AG08395 (cell line): ENCODE data around the gene TXNDC2.

ENCODE experiments used
- DNase-seq: peaks from one replicate; pipeline ENCODE4 v3.0.0; 2012; ENCODE audit warnings: mixed read lengths, low spot score

TXNDC2 gene

DNA sequence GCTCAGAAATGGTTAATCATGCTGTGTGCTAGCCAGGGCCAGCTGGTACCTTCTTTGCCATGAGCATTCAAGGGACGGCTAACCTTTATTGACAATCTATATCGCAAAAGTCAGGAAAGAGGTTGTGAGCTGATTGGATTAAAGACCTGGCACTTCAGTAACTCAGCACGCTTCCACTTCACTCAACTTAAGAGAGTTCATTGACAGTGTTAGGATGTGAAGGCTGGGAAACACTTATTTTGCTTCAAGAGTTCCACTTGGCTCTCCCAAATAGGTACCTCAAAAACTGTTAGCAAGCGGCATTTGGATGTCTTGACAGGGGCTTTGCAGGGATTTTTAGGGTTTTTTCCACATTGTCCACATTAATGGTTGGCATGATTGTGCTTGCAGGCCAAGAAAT lies 25.1 kb upstream of the TXNDC2 start:
- DNase-seq, result no peak

DNA sequence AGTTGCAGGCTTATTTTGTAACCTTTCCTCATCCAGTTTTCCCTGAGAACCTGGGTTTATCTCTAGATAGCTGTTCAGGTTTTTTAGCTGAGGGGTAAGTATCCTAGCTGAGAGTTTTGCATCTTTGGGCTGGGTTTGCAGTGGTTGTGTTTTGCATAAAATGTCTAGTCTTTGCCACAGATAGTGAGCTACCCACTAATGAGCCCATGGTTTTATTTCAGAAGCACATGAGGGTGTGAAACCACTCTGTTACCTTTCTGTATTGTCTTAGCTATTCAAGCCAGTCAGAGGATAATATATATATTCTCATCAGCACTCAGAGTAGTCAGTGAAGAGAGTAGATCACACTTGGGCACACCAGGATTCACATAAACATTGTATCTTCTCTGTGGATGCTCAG lies 24.6 kb upstream of the TXNDC2 start:
- DNase-seq, result no peak

DNA sequence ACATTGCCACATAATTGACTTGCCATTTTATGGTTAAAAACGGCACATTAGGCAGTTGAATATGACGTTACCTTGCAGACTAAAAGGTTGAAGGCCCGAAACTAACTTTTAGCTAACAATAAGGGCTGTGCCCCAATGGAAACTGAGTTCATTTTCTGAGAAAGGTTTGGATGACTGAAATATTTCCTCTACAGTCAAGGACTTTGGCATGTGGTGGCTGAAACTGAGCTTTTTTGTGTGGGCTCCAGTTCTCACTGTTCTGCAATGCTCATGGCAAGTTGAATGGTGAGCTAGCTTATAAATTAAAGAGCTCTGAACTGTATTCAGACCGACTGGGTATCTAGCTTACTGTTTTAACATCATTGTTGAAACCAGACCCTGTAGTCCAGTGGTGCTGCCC lies 23.8 kb upstream of the TXNDC2 start:
- no peak for DNase-seq

DNA sequence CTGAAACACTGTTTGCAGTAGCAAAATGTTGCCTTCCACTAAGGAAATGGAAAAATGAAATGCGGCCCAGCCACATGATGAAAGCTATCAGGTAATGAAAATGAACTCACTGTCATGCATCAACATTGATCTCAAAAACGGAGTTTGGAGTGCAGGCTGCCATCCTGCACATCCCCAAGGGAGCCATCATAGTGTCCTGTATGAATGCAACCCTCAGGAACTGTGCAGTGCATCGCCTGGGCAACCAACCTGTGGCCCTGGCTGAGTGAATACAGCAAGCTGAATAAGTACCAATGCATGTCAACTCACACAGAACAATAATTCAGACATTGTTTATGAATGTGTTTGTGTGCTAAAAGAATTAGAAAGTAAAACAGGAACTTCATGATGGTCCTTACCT lies 23.1 kb upstream of the TXNDC2 start:
- no peak for DNase-seq

DNA sequence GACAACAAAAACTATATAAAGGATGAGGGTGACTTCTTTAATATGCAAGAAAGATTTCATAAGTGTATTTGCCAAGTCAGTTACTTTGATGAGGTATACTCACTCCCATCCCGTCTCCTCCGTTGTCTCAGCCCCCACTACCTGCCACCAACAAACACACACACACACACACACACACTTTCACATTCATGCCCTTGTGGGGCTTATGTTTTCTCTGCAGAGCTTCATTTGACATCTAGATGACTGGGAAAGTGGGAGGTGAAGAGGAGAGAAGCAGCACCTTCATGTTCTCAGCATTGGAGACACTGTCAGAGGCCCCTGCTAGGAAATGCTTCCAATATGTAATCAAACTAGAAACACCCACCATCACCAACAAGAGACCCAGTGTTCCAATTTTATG lies 22.5 kb upstream of the TXNDC2 start:
- DNase-seq, result no peak

DNA sequence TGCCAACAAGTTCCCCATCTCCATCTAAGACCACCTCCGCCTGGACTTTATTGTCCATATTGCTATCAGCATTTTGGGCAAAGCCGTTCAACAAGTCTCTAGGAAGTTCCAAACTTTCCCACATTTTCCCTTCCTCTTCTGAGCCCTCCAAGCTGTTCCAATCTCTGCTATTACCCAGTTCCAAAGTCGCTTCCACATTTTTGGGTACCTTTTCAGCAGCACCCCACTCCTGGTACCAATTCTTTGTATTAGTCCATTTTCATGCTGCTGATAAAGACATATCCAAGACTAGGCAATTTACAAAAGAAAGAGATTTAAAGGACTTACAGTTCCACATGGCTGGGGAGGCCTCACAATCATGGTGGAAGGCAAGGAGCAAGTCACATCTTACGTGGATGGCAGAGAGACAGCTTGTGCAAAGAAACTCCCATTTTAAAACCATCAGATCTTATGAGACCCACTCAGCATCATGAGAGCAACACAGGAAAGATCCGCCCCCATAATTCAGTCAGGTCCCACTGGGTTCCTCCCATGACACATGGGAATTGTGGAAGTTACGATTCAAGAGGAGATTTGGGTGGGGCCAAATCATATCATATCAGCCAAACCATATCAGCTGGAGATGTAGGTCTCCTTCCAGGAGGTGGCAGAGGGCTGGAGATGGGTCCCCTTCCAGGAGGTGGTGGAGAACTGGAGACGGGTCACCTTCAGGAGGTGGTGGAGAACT lies 19.8 kb upstream of the TXNDC2 start:
- DNase-seq, result no peak

DNA sequence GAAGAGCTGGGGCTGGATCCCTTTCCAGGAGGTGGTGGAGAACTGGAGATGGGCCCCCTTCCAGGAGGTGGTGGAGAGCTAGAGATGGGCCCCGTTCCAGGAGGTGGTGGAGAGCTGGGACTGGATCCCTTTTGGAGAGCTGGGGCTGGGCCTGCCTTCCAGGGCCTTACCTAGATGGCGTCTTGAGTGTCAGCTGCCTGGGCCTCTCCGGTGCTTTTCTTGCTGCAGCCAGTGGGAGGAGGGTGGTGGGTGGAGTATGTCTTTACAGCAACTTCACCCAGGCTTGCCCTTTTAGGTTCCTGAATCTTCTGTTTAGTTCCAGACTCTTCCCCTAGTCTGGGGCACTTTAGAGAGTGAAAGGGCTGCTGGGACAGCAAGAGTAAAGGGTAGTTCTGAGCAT lies 19.1 kb upstream of the TXNDC2 start:
- DNase-seq, result no peak

DNA sequence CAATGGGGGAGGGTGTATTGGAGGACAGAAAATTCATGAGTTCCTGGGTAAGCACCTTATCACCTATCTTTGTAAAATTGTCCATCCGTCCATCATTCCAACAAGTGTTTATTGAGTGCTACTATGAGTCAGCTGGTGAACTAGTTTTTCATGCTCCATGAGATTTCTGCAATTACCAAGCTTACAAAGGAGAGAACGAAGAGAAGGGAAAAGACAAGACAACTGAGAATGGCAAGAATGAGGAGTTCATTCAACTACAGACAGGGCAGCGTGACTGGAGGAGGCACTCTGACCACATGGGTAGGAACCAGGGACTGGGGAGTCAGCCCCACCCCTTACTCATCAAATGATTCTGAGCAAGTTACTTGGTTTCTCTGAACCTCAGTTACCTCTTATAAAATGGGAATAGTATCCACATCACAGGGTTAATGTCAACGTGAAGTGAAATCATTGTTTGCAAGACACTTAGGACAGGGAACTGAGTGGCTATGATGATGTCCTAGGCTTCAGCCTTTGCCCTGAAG lies 18.6 kb upstream of the TXNDC2 start:
- no peak for DNase-seq

DNA sequence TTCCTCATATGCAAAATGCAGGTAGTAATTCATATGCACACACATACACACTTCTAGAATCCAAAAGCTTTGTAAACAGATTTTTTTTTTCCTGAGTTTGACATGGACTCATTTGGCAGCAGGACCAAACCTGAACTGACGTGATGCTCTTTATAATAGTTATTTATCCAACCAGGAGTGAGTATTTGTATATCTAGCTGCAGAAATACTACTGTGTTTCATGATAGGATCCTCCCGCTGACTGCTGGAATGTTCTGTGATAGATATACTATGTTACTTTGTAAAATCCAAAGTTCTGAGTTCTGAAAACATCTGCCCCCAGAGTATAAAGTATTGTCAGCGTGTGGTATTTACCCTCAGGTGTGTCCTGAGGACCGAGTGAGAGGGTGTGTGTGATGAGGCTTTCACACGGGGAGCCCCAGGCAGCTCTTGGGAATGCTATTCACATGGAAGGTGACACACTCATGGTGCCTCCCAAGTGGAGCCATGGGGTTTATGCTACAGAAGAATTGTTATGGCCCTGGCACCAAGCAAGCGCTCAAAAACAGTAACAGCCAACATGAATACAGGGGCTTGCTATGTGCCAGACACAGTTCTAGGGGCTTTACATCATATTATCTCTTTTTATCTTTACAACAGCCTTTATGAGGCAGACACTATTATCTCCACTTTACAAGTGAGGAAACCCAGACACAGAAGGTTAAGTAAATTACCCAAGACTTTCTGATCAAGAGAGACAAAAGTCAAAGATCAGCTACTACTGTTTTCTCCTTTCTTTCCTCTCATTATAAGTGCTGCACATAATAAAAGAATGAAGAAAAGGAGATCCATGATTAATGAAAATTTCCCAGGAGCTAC lies 16.7 kb upstream of the TXNDC2 start:
- no peak for DNase-seq

DNA sequence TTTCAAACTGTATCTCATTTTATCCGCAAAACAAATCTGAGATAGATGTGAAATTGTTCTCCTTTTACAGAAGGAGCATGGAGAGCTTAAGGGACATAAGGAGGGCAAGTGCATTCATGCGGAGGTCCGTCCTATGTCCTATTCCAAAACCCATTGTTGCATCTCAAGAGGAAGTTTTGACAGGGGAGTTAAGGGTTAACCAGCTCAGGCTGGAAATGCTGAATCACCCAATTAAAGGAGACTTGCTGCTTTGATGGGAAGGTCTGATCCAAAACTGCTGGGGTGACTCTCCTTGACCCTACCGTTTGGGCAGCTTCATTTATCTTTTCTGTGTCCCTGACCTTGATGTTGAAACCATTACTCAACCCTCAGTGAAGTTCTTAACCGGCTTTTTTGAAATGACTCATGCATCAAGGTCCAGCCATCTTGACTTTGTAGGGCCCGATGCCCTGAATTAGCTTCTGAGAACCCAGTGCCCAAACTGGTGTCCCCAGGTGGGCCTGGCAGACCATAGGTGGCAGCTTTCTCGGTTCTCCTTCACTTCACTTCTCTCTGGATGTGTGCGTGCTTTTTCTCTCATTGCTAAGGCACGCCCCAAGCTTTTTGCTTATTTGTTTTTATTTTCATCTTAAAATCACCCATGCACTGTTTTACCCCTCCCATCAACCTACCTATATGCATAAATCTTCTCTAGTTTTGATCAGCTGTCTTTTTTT lies 15.9 kb upstream of the TXNDC2 start:
- DNase-seq, result peak; percentile 72

DNA sequence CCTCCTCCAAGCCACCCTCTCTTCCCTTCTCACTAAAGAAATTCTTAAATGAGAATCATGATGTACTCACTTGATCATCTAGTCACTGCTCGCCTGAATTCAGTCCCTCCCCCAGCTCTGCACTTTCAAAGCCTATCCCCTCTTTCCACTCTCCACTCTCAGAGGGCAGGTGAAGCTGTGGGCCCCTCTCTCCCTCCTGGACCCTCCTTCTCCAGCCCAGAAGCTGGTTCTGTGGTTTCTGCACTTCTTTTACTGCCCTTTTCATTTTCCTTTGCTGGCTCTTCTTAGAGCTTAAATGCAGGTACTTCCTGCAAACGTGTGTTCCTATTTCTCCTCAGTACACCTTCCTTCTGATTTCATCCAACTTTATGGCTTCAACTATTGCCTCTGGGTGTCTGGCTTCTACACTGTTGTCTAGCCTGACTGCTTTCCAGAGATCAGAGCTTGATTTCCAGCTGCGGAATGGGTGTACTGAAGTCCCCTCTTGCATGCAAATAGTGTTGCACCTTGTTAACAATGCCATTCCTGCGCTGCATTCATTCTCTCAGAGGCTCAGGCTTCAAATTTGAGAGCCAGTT lies 15.3 kb upstream of the TXNDC2 start:
- DNase-seq, result no peak

DNA sequence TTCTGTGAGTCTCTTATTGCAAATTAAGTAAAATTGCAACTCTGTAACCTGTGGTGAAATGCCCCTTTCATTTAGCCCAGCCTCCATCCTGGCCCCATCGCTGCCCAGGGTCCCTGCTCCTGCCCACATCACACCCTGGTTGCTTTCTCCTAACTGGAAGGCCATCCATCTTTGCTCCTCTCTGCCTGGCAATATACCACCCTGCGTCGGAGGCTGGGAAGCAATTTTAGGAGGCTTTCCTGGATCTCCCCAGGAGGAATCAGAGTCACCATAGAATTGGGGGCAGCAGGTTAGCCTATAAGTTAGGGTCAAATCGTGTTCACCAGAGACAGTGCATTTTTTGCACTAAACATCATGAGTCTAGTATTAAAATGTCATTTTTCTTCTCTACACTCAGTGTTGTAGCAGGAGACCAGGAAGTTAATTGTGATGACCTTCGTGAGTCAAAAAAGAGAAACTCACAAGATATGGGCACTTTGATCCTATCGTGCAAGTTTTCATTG lies 14.5 kb upstream of the TXNDC2 start:
- DNase-seq, result no peak

DNA sequence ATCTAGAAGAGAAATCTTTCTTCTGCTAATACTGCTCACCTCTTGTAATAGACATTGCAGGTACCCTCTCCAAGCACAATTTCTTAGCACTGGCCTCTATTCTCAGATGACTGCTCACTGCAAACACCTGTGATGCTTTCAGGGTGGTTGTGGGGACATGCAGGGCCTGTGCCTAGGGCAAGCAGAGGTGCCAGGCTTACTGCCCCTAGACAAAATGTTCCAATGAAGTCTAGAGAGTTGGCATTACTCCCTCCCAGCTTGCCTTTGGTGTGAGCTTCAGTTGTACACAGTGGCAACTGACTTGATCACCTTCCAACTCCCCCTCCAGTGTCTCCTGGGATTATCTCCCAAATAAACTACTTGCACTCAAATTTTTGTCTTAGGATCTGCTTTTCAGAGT lies 12.9 kb upstream of the TXNDC2 start:
- DNase-seq, result no peak

DNA sequence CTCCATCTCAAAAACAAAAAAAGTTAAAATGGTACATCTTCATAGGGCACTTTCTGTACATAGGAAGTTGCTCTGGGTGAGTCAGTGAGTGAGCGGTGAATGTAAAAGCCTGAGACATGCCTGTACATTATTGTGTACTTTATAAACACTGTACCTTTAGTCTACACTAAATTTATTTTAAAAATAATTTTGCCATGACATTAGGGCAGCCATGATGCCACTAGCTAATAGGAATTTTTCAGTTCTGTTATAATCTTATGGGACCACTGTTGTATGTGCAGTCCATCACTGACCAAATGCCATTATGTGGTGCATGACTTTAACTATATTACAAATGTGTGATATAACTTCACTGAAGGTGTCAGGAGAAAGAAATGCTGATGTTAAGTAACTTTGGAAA lies 11.0 kb upstream of the TXNDC2 start:
- DNase-seq, result no peak

DNA sequence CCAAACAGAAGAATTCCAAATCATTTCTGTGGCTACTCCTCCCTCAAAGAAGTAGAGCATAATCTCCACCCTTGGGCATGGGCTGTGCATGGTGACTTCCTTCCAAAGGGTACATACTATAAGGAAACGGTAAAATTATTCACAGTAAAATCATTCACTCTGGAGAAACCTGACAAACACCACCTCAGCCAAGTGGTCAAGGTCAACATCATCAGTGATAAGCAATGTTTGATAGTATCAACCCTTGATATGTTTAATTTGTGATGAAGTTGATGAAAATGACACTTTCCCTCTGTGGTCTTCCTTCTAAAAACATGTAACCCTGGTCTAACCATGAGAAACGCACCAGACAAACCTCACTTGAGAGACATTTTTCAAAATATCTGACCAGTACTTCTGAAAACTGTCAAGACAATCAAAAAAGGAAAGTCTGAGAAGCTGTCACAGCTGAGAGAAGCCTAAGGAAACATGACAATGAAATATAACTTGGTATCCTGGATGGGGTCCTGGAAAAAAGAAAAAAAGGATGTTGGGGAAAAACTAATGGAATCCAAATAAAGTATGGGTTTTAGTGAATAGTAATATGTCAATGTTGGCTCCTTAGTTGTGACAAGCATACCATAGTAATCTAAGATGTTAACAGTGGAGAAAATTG lies 9.4 kb upstream of the TXNDC2 start:
- DNase-seq, result no peak

DNA sequence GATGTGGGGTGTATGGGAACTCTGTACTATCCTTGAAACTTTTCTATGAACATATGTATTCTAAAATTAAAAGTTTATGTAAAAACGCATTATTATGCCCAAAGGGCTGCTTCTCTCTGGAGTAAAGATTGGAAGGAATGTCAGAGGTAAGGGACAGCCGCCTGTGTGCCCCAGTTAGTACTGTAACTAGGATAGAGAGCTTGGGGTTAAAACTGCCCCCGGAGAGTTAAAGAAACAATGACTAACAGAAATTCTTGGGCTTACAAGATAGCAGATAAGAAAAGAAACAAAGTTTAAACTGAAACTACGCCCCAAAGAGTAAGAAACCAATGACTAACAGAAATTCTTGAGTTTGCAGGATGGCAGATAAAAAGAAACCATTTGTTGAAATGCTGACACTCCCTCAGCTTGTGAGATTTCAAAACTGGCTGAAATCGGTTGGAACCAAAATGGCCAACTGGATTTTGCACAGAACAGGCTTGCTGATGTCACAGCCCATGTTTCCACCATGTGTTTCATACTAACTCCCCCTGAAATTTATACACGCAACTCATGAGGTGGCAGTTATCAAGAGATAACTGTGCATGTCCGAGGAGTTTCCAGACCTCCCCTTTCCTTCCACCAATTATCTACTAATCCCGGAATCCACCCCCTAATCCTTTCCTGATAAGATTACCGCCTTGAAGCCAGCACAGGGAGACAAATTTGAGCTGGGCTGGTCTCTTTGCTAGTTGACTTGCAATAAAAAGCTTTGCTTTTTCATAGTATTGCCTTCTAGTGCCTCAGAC lies 8.7 kb upstream of the TXNDC2 start:
- peak; percentile 66 for DNase-seq

DNA sequence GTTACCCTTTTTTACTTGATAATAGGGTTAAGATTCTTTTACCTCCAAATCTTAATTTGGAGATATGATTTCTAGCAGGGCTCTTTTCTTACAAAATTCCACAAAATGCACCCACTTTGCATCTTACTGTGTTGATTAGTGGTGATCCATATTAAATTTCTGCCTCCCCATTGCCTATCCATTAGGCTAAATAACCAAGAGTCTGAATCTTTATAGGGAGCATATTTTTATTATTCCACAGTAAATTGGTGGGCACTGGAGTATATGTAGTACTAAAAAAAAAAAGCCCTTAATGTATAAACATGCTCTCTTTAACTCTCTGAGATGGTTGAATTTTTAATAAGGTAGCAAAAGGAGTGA lies 8.1 kb upstream of the TXNDC2 start:
- DNase-seq, result no peak

DNA sequence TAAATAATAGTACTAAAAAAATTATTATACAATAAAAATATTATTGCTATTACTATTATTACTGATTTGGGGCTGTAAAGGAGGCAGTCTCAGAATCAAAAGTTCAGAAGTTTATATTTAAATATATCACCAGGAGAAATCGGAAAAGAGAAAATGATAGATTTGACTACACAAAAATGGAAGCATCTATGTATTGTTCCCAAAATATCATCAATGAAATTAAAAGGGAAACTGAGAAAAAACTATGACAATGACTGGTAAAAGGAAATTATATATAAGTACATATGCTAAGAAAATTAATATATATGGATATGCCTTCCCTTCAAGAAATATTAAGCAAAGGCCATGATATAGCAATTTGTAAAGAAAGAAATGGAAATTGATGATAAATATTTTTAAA lies 7.7 kb upstream of the TXNDC2 start:
- no peak for DNase-seq

DNA sequence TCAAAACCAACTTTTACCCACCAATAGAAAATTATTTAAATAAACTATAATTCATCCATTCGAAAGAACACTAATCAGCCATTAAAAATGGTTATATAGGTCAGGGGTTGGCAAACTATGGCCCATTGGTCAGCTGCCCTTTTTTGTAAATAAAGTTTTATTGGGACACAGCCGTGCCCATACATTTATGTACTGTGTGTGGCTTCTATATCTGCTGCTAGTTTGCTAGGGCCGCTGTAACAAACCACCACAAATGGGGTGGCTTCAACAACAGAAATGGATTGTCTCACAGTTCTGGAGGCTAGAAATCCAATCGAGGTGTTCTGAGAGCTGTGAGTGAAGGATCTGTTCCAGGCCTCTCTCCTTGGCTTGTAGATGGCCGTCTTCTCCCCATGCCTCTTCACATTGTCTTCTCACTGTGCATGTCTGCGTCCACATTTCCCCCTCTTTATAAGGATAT lies 7.0 kb upstream of the TXNDC2 start:
- DNase-seq, result no peak

DNA sequence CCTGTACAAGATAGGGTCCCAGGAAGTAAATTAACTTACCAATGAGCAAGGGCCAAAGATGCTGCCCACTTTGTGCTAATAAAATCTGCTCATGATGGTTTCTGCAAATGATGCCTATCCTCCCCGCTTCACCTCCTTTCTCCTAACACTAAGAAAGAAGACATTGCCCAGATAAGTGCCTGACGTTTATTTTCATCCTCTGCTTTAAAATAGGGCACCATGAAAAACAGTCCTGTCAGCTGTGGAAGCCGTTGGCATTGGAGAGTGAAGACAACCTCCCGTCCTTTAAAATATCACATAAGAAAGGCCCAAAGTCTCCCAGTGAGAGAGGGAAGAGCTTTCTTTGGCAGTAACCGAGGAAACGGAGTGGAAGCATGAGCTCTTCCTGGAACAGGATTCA lies 1.7 kb upstream of the TXNDC2 start:
- DNase-seq, result no peak
